ENCODE data around the gene FAM118A.

GRCh38 chr22:45321827-45322226 is 12.1 kb downstream of the FAM118A start:
- TF ChIP-seq CTCF (IDR thresholded peaks at IDR 0.05) (no peak), POLR2A (IDR thresholded peaks at IDR 0.05) (no peak)
